Measurements from ENCODE around the gene LIPE.

The LIPE gene

GRCh38 chr19:42471554-42472249 is 44.5 kb upstream of the LIPE start:
- no peak overlapping the region for H3K4me3 ChIP-seq (replicated peaks in 1 of 2; ENCODE audit: low read depth in 2 of 2, low read length in 2 of 2)
- DNase-seq (ENCODE audit: low read depth in 2 of 2), result peak in 1 of 2 donors; percentile 38
- no peak for TF ChIP-seq CTCF (IDR thresholded peaks at IDR 0.05; ENCODE audit: low read depth, low read length)

GRCh38 chr19:42469311-42470235 is 42.4 kb upstream of the LIPE start:
- peak in 1 of 2 donors; percentile 7 for DNase-seq (ENCODE audit: low read depth in 2 of 2)
- no peak for TF ChIP-seq CTCF (IDR thresholded peaks at IDR 0.05; ENCODE audit: low read depth, low read length)

GRCh38 chr19:42468273-42468796 is 41.1 kb upstream of the LIPE start:
- TF ChIP-seq CTCF (IDR thresholded peaks at IDR 0.05; ENCODE audit: low read depth, low read length), result no peak
- no peak overlapping the region for H3K4me3 ChIP-seq (replicated peaks in 1 of 2; ENCODE audit: low read depth in 2 of 2, low read length in 2 of 2)
- peak; percentile 59 to 92 for DNase-seq (ENCODE audit: low read depth in 2 of 2)

More at GRCh38 chr19:42469311-42470235, 42.4 kb upstream of the LIPE start:
- H3K4me3 ChIP-seq (replicated peaks in 1 of 2; ENCODE audit: low read depth in 2 of 2, low read length in 2 of 2), result no peak overlapping the region

- H3K4me3 ChIP-seq (replicated peaks in 1 of 2; ENCODE audit: low read depth in 2 of 2, low read length in 2 of 2), result no peak overlapping the region
- DNase-seq (ENCODE audit: low read depth in 2 of 2), result peak; percentile 13 to 26
- no peak for TF ChIP-seq CTCF (IDR thresholded peaks at IDR 0.05; ENCODE audit: low read depth, low read length)
These were observed 40.1 kb upstream of the LIPE start for GRCh38 chr19:42467183-42467760.

- DNase-seq (ENCODE audit: low read depth in 2 of 2), result peak; percentile 34 to 55
- no peak for TF ChIP-seq CTCF (IDR thresholded peaks at IDR 0.05; ENCODE audit: low read depth, low read length)
- no peak overlapping the region for H3K4me3 ChIP-seq (replicated peaks in 1 of 2; ENCODE audit: low read depth in 2 of 2, low read length in 2 of 2)
These were observed 39.5 kb upstream of the LIPE start for GRCh38 chr19:42466521-42467182.

GRCh38 chr19:42465827-42466280 is 38.7 kb upstream of the LIPE start:
- DNase-seq (ENCODE audit: low read depth in 2 of 2), result no peak
- TF ChIP-seq CTCF (IDR thresholded peaks at IDR 0.05; ENCODE audit: low read depth, low read length), result no peak
- H3K4me3 ChIP-seq (replicated peaks in 1 of 2; ENCODE audit: low read depth in 2 of 2, low read length in 2 of 2), result no peak overlapping the region
